ENCODE measurements around the gene C1QTNF1.

Gene C1QTNF1

DNA sequence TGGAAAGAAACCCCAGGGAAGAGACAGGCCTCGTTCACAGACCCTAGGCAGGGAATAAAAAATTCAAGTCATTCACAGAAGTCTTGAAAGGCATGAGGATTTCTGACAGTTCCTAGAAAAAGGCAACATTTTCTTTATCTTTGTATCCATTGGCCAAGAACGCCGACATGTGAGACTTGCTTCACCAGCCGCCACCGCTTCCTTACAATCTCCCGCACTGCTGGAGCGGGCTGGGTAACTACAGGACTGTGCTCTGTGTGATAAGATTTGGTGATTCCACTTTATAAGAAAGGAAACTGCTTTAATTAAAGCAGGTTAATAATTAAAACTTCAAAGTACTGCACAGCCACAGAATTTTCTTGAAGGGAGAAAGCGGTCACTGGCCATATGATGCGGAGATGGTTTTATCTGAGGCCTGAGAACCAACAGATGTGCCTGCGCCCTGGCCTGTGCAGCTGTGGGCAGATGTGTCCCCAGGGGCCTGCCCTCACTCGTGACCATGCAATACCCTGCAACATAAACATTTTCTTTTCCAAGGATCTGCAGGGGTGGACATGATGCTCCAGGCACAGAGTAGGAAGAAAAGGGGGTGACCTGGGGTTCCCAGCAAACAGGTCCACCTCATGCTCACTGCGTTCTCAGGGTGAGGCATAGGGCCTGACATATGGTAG is 31.3 kb upstream of the C1QTNF1 start:
- no peak overlapping the region for H3K27ac ChIP-seq
- DNase-seq (ENCODE audit: low read depth, low spot score): no peak

DNA sequence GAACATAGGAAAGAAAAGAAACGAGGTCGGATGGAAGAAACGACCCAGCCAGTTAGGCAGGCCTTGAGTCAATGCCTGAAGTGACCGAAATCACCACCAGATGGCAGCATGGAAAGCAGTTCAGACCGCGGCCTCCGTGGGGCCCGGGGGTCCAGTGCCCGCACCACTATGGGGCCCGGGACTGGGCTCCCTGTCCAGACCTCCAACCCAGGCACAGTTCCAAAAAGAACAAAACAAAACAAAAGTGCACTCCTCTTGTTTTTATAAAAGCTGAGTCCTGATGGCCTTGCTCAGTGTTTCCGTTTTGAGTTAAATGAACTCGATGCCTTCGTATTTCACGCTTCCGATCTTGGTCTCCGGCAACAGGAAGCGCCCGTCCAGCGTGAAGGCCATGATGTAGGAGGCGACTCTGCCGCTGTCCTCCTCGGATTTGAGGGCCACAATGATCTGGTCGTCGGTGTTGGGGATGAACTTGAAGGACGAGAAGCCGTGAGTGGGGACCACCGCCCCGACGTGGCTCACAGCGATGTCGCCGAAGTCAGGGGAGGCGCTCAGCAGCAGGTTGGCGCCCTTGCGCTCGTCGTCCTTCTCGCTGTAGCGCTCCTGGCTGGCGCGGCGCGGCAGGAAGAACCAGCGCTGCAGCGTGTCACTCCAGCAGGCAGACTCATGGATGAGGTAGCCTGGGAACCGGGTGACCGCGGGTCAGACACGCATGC is 30.6 kb upstream of the C1QTNF1 start:
- no peak for DNase-seq (ENCODE audit: low read depth, low spot score)

DNA sequence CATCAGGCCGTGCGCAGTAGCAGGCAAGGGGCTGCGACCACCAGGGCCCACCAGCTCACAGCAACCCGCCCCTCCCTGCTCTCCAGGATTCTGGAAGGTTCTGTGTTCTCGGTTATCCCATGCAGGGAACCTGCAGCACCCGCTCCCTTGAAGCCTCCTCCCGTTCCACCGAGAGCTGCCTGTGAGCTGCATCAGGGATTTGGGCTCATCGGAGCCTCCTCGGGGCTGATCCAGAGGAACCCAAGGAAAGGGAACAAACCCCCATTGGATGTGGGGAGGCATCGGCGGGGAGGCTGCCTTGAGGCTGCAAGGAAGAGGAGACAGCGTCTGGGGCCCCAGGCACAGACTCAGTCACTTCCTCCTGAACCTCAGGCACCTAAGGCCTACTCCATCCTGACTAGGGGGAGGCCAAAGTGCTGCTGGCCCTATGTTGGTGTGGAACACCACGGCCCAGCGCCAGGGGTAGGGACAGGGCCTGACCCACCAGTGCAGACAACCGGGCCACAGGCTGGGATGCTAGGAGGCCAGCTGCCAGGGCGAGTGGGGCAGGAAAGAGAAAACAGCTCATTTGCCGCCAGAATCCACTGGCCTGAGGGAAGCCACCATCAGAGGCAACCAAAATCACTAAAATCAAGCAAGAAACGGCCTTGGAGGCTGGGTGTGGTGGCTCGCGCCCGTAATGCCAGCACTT is 29.8 kb upstream of the C1QTNF1 start:
- no peak overlapping the region for H3K27ac ChIP-seq
- no peak for DNase-seq (ENCODE audit: low read depth, low spot score)

More for the DNA sequence above, 30.6 kb upstream of the C1QTNF1 start:
- no peak overlapping the region for H3K27ac ChIP-seq

DNA sequence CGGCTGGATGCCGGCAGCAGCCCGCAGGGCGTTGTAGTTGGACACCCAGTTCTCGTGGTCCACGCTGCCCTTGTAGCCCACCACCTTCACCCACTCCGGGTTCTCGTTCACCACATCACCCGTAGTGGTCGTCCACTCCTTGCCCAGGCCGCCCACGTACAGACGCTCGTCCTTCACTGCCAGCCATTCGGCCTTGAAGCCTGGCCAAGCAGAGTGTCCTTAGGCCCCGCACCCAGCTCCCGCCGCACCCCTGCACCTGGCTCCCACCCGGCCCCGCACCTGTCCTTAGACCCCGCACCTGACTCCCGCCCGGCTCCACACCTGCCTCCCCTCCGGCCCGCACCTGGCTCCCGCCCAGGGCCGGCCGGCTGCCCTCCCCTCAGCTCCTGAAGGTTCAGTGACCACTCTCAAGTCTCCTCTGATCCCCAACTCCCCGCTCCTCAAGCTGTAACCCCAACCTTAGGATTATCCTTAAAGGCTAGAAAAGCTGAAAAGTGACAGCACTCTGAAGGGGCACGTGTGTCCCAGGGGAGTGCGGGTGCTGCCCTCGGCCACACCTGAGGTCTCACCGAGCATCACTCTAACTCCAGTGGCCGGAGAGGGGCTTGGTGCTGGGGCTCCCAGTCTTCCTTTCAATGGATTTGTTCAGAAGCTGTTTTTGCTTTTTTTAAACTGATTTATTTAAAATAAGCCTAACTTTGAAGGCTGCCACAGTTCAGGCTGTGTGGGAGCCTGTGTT is 28.8 kb upstream of the C1QTNF1 start:
- DNase-seq (ENCODE audit: low read depth, low spot score): no peak

DNA sequence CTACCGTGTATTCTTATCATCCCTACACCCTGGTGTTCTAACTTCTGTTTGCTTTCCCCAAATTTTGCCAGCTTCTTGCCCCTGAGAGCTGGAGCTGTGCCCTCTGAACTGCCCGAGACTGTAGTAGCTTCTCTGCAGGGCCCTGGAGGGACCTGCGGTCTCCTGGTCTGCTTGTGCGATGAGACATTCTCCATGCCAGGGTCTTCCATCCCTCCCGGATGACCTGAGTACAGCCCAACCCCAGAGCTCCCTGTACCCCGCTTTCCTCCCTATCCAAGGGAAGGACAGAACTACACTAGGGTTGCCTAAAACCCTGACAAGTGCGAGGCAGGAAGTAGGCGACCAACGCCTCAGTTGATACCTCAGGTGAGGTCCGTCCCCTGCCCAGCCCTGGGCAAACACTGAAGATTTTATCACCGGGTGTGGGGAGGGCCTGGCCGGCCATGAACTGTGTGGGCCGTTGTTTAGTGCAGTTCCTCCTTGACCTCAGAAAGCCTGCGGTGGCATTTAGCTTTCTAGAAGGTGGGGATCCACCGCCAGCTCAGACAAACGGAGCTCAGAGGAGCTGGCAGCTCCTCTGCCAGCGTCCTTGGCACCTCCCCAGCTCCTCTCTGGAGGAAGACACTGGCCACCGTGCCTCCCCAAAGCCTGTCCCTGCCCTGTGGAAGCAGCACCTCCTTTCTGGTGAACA is 28.1 kb upstream of the C1QTNF1 start:
- DNase-seq (ENCODE audit: low read depth, low spot score): no peak
- H3K27ac ChIP-seq: peak overlapping the region; percentile 80

More for the DNA sequence above, 28.8 kb upstream of the C1QTNF1 start:
- peak overlapping the region; percentile 80 for H3K27ac ChIP-seq

DNA sequence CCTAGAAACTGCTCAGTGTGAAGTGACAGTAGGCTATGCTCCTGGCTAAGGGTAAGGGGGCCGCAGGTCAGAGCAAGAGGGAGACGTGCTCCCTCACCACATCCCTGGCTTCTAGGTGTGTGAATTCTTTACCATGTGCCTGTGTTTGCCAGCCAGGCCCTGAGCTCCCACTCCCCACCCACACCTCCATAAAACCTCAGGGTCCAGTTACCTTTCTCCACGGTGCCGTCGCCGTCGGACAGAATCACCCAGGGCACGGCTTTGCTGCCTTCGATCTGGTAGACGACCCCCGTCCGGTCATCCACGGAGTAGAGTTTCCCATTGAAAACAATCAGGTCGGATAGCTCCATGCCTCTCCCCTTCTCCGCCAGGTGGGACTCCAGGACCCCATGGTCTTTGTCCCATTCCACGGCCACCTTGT is 27.2 kb upstream of the C1QTNF1 start:
- no peak for DNase-seq (ENCODE audit: low read depth, low spot score)
- H3K27ac ChIP-seq: peak overlapping the region; percentile 80

DNA sequence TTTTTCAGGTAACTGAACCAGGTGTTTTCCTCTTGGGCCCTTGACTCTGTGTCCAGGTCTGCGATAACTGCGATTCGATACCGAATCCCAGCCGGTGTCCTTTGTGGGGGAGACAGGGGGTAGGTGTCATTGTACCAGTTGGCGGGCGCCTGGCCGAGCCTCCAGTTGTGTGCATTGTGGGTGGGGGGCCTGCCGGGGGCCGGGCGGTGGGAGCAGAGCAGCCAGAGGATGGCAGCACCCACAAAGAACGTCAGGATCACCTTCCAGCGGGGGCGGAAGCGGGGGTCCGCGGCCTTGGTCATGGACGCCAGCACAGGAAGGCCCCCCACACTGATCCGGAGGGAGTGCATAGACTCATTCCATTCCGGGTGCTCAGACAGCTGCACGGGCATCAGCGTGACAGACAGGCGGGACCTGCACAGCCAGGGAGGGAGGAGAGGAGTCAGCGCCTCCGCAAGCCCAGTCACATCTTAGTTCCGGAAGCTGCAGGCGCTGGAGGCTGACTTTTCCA is 26.7 kb upstream of the C1QTNF1 start:
- no peak for DNase-seq (ENCODE audit: low read depth, low spot score)
- H3K27ac ChIP-seq: peak overlapping the region; percentile 80

DNA sequence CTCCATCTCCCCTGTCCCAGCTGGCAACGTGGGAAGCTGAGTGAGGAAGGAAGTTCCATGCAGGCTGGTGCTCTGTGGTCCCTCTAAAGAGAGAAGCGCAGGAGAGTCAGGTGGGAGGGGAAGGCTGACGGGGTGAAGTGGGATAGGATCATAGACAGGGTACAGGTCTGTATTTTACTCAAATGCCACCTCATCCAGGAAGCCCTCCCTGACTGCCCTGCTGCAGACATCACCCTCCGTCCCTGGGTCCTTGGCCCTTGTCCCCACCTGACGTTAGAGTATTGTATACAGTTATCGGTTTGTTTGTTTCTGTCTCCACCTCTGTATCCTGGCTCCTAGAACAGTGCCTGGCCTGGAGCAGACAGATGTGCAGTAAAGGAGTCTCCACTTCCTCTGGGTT is 26.1 kb upstream of the C1QTNF1 start:
- H3K27ac ChIP-seq: peak overlapping the region; percentile 80
- DNase-seq (ENCODE audit: low read depth, low spot score): no peak

DNA sequence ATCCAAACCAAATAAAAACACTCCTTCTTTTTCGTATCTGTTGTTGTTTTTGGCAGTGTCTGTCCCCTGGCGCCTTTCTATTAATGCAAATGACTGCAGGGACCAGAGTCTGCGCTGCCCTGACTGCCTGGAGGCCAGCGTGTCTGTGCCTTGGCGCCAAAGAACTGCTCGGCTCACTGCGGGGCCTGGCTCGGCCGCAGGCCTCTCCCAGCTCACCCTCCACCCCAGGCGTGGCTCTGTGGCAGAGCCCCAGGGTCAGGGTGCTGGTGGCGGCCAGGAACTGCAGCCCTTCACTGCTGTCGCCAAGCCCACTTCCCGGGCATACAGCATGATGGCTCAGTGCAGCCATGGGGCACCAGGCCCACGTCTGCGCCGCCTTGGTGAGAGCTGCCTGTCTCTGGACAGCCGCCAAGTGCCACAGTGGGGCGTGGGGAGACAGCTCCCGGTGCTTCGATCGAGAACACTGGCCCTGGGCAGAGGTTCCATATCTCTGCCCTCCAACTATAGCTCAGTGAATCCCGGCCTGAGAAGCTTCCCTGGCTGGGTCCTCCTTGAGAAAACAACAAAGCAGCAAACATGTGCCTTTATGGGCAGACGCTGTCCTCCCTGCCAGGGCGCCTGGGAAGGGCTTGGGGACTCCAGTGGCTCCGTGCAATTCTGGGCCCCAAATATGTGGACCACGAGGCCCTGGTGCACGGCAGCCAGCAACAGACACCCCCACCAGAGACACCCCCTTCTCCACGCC is 25.5 kb upstream of the C1QTNF1 start:
- peak overlapping the region; percentile 80 for H3K27ac ChIP-seq
- no peak for DNase-seq (ENCODE audit: low read depth, low spot score)

DNA sequence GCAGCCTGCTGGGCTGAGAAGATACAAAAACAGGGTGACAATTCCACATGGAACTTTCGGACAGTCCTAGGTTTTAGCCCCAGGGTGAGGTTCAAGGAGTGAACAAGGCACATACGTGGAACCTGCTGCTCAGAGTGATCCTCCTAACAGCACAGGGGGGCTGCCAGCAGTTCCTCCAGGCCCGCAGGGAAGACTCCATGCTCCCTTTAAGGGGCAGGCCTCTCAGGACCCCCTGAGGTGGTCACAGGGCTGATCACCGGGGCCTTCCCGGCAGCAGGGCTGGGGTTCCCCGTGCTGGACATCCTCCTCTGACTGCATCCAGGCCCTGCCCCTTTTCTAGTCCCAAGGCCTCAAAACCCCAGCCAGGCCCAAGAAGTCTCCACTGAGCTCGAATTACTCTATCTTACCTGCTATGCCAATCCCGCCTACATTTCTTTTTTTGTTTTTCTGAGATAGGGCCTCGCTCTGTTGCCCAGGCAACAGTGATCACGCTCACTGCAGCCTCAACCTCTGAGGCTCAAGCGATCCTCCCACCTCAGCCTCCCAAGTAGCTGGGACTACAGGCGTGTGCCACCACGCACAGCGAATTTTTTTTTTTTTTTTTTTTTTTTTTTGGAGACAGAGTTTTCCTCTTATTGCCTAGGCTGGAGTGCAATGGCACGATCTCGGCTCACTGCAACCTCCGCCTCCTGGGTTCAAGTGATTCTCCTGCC is 24.8 kb upstream of the C1QTNF1 start:
- peak overlapping the region; percentile 80 for H3K27ac ChIP-seq
- no peak for DNase-seq (ENCODE audit: low read depth, low spot score)

DNA sequence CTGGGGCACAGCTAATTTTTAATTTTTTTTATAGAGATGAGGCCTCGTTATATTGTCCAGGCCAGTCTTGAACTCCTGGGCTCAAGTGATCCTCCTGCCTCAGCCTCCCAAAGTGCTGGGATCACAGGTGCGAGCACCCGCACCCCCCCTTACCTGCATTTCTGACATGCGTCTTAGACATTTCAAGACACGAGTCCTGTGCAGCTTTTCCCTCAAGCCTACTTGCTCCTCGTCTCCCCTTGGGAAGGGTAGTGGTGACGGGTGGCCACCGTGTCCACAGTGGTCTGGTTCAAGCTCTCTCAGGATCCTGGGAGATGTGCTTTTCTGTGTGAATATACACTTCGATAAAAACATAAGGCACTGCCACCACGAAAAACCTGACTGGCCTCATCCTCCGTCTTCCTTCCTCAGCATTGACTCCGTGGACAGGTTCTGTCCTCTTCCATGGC is 24.0 kb upstream of the C1QTNF1 start:
- no peak overlapping the region for H3K27ac ChIP-seq
- DNase-seq (ENCODE audit: low read depth, low spot score): no peak

DNA sequence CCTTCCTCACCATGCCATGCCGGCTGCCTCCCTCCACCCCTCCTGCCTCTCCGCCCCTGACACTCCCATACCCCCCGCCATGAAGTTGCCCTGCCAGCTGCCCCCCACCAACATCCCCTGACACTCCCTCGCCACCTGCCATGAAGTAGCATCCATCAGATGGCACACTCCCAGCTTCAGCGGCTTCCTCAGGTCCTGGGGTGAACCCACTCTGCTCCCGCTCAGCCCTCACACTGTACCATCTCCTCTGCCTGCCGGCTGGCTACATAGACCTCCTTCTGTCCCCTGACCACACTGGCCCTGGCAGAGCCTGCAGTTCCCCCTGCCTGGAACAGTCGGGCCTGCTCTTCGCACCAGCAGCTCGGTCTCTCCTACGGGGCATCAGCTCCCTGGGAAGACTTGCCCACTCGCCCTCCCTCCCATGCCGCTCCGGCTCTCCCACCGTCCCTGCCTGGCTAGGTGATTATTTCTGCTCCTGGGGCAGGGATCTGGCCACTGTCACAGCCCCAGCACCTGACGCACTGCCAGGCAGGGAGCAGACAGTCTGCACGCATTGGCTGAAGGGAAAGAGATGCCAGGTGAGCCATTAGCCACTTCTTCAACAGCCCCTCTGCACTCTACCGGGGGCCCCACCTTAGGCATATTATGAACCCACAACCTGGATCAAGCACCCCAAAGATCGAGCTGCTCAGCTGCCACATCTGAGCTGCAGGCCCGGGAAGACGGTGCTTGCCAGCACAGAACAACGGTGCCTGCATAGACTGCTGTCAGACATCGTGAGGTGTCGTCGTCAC is 23.4 kb upstream of the C1QTNF1 start:
- H3K27ac ChIP-seq: no peak overlapping the region
- no peak for DNase-seq (ENCODE audit: low read depth, low spot score)

DNA sequence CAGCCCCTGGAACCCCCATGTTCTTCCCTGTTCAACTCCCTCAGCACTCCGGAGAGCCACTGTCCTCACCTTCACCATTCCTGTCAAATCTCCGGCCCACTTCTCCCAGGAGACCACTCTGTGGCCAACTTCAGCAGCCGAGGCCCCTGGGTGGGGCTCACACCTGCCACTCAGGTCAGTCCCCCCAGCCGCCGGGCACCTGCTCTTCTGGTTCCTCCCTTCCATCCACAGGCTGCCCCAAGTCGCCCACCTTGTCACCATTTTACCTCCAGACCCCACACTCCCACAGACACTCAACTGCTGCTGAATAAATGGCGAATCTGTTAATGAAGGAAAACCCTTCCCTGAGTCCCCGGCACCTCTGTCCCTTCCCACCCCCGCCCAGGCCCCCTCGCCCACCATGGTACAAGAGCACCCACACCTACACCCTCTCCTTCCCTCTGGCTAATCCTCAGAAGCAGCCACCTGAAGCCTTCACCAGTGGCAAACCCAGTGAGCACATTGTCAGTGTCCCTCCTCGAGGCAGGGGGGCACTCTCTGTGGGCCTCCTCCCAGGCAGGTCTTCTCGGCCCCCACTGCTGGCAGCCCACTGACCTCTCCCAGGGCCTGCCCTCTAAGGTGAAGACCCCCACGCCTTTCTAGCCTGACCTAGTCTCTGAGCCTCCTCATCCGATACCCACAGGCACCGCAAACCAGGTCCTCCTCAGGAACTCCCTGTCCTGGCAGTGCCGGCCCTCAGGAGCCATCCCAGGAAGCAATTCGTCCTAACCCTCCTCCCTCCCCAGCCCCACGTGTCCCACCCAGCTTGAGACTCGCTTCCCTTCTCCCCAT is 22.6 kb upstream of the C1QTNF1 start:
- no peak for DNase-seq (ENCODE audit: low read depth, low spot score)
- no peak overlapping the region for H3K27ac ChIP-seq

DNA sequence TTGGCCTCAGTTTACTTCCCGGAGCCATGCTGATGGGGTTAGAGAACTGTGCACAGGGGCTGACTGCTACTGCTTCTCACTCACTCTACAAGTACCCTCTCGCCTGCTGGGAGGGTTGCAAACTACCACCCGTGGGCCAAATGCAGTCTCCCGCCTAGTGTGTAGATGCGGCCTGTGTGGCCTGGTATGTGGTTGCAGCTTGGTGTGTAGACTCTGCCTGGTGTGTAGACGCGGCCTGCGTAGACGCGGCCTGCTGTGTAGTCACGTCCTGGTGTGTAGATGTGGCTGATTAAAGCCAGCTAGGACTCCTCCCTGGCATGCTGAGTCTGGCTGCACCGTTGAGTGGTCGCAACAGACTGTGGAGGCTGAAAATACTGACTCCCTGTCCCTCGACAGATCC is 21.7 kb upstream of the C1QTNF1 start:
- no peak for DNase-seq (ENCODE audit: low read depth, low spot score)
- H3K27ac ChIP-seq: no peak overlapping the region

DNA sequence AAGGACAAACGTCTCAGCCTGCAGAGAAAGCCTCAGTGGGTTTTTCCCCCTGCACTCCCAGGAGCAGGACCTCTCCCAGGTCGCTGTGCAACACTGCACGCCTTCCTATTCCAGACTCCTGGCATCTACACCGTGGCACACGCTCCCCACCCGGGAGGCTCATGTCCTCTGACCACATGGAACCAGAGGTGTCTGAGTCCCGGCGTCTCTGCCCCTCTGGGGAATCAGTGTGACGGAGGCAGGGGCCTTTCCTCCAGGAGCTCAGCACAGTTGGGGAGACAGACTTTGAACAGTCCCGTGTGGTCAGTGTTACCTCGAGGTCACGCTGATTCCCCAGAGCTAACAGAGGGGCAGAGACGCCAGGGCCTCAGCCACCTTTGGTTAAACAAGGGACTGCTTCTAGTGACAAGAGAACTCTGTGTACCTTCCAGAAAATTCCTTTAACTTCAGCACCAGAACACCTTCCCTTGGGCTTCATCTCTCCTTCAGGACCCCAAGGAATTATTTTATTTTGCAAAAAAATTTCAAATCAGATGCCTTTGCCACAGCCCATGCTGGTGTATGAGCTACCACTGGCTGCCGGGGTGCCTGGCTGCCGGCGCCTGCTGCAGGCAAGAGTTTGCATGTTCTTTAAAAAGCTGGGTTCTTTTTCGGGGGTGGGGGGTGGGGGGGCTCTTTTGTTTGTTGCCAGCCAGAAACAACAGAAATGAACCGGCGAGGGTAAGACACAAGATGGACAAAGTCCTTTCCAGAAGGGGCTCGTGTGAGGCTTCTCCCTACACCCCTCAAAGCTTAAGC is 21.0 kb upstream of the C1QTNF1 start:
- no peak for DNase-seq (ENCODE audit: low read depth, low spot score)
- H3K27ac ChIP-seq: no peak overlapping the region
